HepG2 (cell line): ENCODE data around the gene RDH13. TPM values are rescaled to one million over a fixed set of nuclear protein-coding genes. Genes with fewer than 3 reads are reported as not detected.
"Not testable (repeated sequence)": the region's sequence is repeated elsewhere in the genome, so short reads cannot be mapped to it uniquely, and the experiment has no call there.

Experiments
- ATAC-seq: fragments of 200-7000 bp; cut with Tn5 transposase; 3 replicates; pipeline ENCODE4 v1.9.1; 2020; ENCODE audit warnings: mild to moderate bottlenecking, moderate library complexity
- BruUV-seq: library from RNA; stranded (reverse); fragments of 400-500 nt; replicated peaks from 2 replicates; lab custom pipeline; 2021; lab: Mats Ljungman, UMichigan
- CTCF ChIA-PET: fragments of 300-600 bp; formaldehyde crosslinking; extraction: SDS; loops from one replicate; lab custom pipeline; 2021; ENCODE audit warnings: low total read pairs, inconsistent platforms, low intra/inter-chr PET ratio; lab: Yijun Ruan, JAX
- POLR2A ChIA-PET: fragments of 350-600 bp; sonication (Branson Sonifier 250); formaldehyde crosslinking; loops from one replicate; lab custom pipeline; 2020; ENCODE audit warnings: antibody characterized with exemption, inconsistent platforms; lab: Yijun Ruan, JAX
- DNase-seq: peaks from one replicate; pipeline ENCODE4 v3.0.0-alpha.2; 2015; ENCODE audit warnings: low spot score
- FAIRE-seq: peaks from 3 replicates; lab custom pipeline; 2011; peaks lifted over from hg19 to GRCh38; lab: Jason Lieb, UNC
- H2AFZ ChIP-seq: one replicate; pipeline ENCODE4 v1.6.1; 2011; ENCODE audit warnings: low read length, inconsistent platforms
- H3K27ac ChIP-seq: fragments of 300-600 bp; 3 replicates; pipeline ENCODE4 v1.8.0; 2011; ENCODE audit warnings: mixed run types, mild to moderate bottlenecking, mixed read lengths, low read length, inconsistent platforms; ENCODE audit not compliant: insufficient read depth; ENCODE audit errors: extremely low read length
- H3K27me3 ChIP-seq, 2 experiments: fragments of 200-600 bp in 1 of 2; 2 replicates in 1 of 2; 3 replicates in 1 of 2; pipeline versions ENCODE4 v1.6.0 to v1.8.0; 2011; ENCODE audit warnings: low read length in 2 of 2, mild to moderate bottlenecking in 2 of 2, moderate library complexity in 2 of 2, inconsistent platforms in 1 of 2; ENCODE audit not compliant: insufficient read depth in 2 of 2, control insufficient read depth in 1 of 2
- H3K36me3 ChIP-seq, 2 experiments: fragments of 200-600 bp in 1 of 2; replicated peaks in 1 of 2; 2 replicates in 1 of 2; 3 replicates in 1 of 2; pipeline versions ENCODE4 v1.5.1 to v1.8.0; 2011; ENCODE audit warnings: low read length in 2 of 2, inconsistent platforms in 1 of 2; ENCODE audit not compliant: insufficient read depth in 2 of 2, control insufficient read depth in 1 of 2
- H3K4me1 ChIP-seq: 2 replicates; pipeline ENCODE4 v1.5.1; 2012; ENCODE audit warnings: low read length, inconsistent platforms; ENCODE audit not compliant: insufficient read depth
- H3K4me2 ChIP-seq: 2 replicates; pipeline ENCODE4 v1.6.0; 2011; ENCODE audit warnings: low read depth, low read length, inconsistent platforms
- H3K4me3 ChIP-seq, 3 experiments: fragments of 200-600 bp in 1 of 3; sonication (generic), shearing (Covaris generic) in 1 of 3; replicated peaks in 1 of 3; 2 replicates each; pipeline ENCODE4 v1.5.1; 2011 to 2016; ENCODE audit warnings: low read length in 3 of 3, inconsistent platforms in 2 of 3, low read depth in 2 of 3, mild to moderate bottlenecking in 2 of 3, control low read depth in 1 of 3, mixed read lengths in 1 of 3; ENCODE audit not compliant: insufficient read depth in 1 of 3
- H3K79me2 ChIP-seq: one replicate; pipeline ENCODE4 v1.6.1; 2011; ENCODE audit warnings: low read length, inconsistent platforms; ENCODE audit not compliant: insufficient read depth
- H3K9ac ChIP-seq: 2 replicates; pipeline ENCODE4 v1.6.0; 2011; ENCODE audit warnings: mild to moderate bottlenecking, low read depth, low read length, inconsistent platforms; ENCODE audit not compliant: insufficient read depth
- H3K9me3 ChIP-seq: 2 replicates; pipeline ENCODE4 v1.5.1; 2012; ENCODE audit warnings: mild to moderate bottlenecking, low read length
- H4K20me1 ChIP-seq: 2 replicates; pipeline ENCODE4 v1.6.0; 2011; ENCODE audit warnings: inconsistent platforms, mild to moderate bottlenecking, low read length, moderate library complexity; ENCODE audit not compliant: insufficient read depth
- KIAA2018 ChIP-seq: sonication (generic); formaldehyde crosslinking; IDR thresholded peaks from 2 replicates; pipeline ENCODE4 v1.5.0; 2020; ENCODE audit warnings: mild to moderate bottlenecking, missing genetic modification reagents, borderline replicate concordance
- ZBTB7A ChIP-seq: sonication (generic); formaldehyde crosslinking; IDR thresholded peaks from 2 replicates; pipeline ENCODE4 v1.8.0; 2022; ENCODE audit warnings: mild to moderate bottlenecking, missing genetic modification reagents
- ZNF326 ChIP-seq: sonication (generic); formaldehyde crosslinking; IDR thresholded peaks from 2 replicates; pipeline ENCODE4 v1.4.0; 2020; ENCODE audit warnings: missing genetic modification reagents, borderline replicate concordance
- ZNF720 ChIP-seq: sonication (generic); formaldehyde crosslinking; IDR thresholded peaks from 2 replicates; pipeline ENCODE4 v1.4.0; 2020; ENCODE audit warnings: missing genetic modification reagents
- WGBS: methylation state at CpG from one replicate; pipeline ENCODE4 v1.1.6; 2017; ENCODE audit warnings: low lambda C conversion rate; 5-methylcytosine and 5-hydroxymethylcytosine counted together
- in situ Hi-C: cut with HindIII; loops from 2 replicates; pipeline ENCODE4 v1.10.0; 2017; ENCODE audit warnings: low pct_unique_long_range_greater_than_20kb; ENCODE audit not compliant: extremely low pct_ligation_motif_present
- intact Hi-C: fragments of 100-400 bp; cut with micrococcal nuclease; formaldehyde crosslinking; loops from one replicate; pipeline ENCODE4 v1.10.0; 2022; ENCODE audit not compliant: unreplicated experiment
- polyA plus RNA-seq, 8 experiments: library from polyadenylated mRNA; depleted of rRNA in 3 of 8; stranded (reverse) in 7 of 8; unstranded in 1 of 8; fragments of >200 nt; fragmentation: Illumina TruSeq in 4 of 8; extraction: Trizol in 4 of 8; gene quantifications; 2 replicates each; pipeline versions ENCODE4 v1.2.1 to v1.2.3, GENCODE V29; 2011 to 2016; ENCODE audit warnings: low read depth in 4 of 8, missing spikeins in 1 of 8, mixed read lengths in 1 of 8; ENCODE audit not compliant: insufficient read depth in 1 of 8
- total RNA-seq, 5 experiments: library from RNA; depleted of rRNA; stranded (reverse); fragments of >200 nt; fragmentation: Illumina TruSeq; extraction: Trizol; gene quantifications; 2 replicates each; pipeline ENCODE4 v1.2.3, GENCODE V29; 2016; ENCODE audit warnings: low read depth in 1 of 5

The RDH13 gene
- total and polyA plus RNA-seq, 2 of the 13 experiments (the other 11 are each of a cell fraction or from before 2014, with no cell fraction given) = 13.4 to 21.5 TPM

GRCh38 chr19:55037603-55038002 lies 25.3 kb downstream of the RDH13 start:
- H3K9ac ChIP-seq, H3K9me3 ChIP-seq, intact Hi-C loops, H3K36me3 ChIP-seq, CTCF ChIA-PET, H3K27ac ChIP-seq, in situ Hi-C loops, ATAC-seq, H3K4me1 ChIP-seq, DNase-seq, POLR2A ChIA-PET, H3K4me2 ChIP-seq, H3K4me3 ChIP-seq, BruUV-seq, FAIRE-seq, H4K20me1 ChIP-seq, H3K79me2 ChIP-seq, H3K27me3 ChIP-seq, H2AFZ ChIP-seq: not testable (repeated sequence)
- 77% methylated on average over 6 of the region's 6 CpGs for WGBS

- no peaks in the 10 kb centered on the region for H4K20me1 ChIP-seq
- WGBS = 64% methylated on average over 2 of the region's 2 CpGs
- FAIRE-seq = no peak
Measured at GRCh38 chr19:55036058-55036457, 26.9 kb downstream of the RDH13 start.

GRCh38 chr19:55034751-55035150 lies 28.2 kb downstream of the RDH13 start:
- no peak overlapping the region for H3K27ac ChIP-seq
- DNase-seq = no peak
- H3K4me1 ChIP-seq = no peaks in the 10 kb centered on the region
- in situ Hi-C loops (no loop called here), intact Hi-C loops (no loop called here)
- no peaks in the 10 kb centered on the region for H3K9me3 ChIP-seq
- no peak overlapping the region for H3K9ac ChIP-seq
- ATAC-seq = no peak
- H3K4me3 ChIP-seq = no peak overlapping the region
- H3K36me3 ChIP-seq = no peaks in the 10 kb centered on the region
- POLR2A ChIA-PET = no interaction called here
- H4K20me1 ChIP-seq = no peaks in the 10 kb centered on the region
- BruUV-seq = no TSS peak
- CTCF ChIA-PET = no interaction called here
- no peaks in the 10 kb centered on the region for H3K27me3 ChIP-seq
- H3K79me2 ChIP-seq = no peaks in the 10 kb centered on the region
- H3K4me2 ChIP-seq = no peak overlapping the region
- no peak overlapping the region for H2AFZ ChIP-seq
- no peak for FAIRE-seq
- WGBS = 85% methylated on average over 13 of the region's 13 CpGs
- TF ChIP-seq KIAA2018 (no peak), ZNF326 (no peak)

More at GRCh38 chr19:55036058-55036457, 26.9 kb downstream of the RDH13 start:
- H3K27me3 ChIP-seq = no peaks in the 10 kb centered on the region
- no peaks in the 10 kb centered on the region for H3K9me3 ChIP-seq
- no peaks in the 10 kb centered on the region for H3K79me2 ChIP-seq
- POLR2A ChIA-PET = no interaction called here
- no peak overlapping the region for H3K9ac ChIP-seq
- H3K4me1 ChIP-seq = no peaks in the 10 kb centered on the region
- no peaks in the 10 kb centered on the region for H3K36me3 ChIP-seq
- DNase-seq = no peak
- H2AFZ ChIP-seq = no peak overlapping the region
- H3K27ac ChIP-seq = no peak overlapping the region
- no peak for ATAC-seq
- BruUV-seq = no TSS peak
- no peak overlapping the region for H3K4me3 ChIP-seq
- in situ Hi-C loops (no loop called here), intact Hi-C loops (no loop called here)
- TF ChIP-seq ZBTB7A = no peak
- no peak for TF ChIP-seq ZNF720
- CTCF ChIA-PET = no interaction called here
- no peak overlapping the region for H3K4me2 ChIP-seq
